ENCODE data around the gene B4GAT1.
A peak's percentile ranks its signal among the peaks of the same experiment; 100 is the strongest.

The B4GAT1 gene

DNA sequence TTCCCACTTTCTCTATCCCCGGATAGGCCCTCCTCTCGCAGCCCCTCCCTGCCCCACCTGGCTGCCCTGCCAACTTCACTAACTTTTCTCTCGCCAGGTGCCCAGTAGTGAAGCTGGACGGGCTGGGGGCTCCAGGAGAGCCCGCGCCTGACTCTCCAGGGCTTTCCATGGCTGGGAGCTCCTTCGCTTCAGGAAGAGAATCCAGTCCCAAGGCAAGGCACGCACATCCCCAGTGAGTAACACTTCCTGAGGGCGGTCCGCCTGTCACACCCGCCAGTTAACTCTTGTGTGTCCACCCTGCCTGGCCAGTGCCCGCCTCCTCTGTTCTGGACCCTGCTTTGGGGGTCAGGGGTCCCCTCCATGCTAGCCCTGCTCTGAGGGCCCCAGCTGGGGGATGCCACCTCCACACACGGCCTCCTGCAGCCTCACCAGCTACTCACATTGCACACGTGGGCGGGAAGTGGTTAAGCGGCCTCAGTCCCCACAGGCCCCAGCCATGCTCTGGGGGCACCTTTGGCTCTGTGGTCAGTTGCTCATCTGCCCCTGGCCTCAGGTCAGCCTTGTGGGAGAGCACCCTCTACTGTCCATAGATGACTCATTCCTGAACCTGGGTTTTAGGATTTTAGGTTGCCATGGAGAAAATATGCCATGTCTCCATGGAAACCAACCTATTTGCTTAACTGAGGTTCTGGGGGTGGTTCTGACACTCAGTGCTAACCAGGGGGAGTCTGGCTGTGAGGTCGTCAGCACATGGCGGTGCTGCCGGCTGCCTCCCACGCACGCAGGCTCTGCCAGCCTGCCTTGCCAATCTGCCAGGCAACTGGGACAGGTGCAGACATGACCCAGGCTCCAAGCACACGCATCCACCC lies 11.0 kb downstream of the B4GAT1 start, which contains the start of gene RIN1:
Gene RIN1, minus strand, starts transcription at position 201 of the 869 bp plus-strand sequence. Its CDS starts 32 bp downstream, at position 169.
- TF ChIP-seq POLR2A (IDR thresholded peaks at IDR 0.05; ENCODE audit: low read depth, low read length): peak; percentile 69
- DNase-seq (ENCODE audit: insufficient read length, low spot score) (peak; percentile 98), FAIRE-seq (peak; percentile 53)

DNA sequence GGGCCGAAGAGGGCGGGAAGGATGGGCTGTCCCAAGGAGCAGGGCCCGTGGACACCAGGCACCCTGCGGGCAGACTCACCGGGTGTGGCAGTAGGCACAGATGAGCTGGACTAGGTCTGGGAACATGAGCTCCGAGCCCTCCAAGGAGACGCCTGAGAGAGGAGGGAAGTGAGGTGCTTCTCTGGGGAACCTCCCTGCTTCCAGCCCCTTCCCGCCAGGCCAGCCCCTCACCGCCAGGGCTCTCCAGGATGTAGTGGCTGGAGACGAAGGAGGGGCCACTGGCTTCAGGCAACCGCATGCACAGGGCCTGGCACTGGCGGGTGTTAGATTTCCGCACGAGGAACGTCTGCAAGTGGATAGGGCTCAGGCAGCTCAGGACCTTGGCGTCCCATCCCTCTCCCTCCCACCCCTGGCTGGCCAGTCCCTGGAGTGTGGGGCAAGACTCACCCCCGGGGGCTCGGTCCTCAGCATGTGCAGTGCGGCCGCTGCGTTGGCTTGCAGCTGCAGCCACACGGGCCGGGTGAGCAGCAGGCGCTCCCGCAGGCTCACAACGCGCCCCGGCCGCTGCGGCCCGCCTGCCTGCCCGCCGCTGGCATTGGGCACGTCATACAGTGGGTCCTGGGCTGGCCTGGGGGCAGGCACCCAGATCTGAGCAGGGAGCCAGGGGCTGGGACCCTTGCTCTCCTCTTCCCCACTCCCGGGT lies 11.7 kb downstream of the B4GAT1 start:
- no peak for FAIRE-seq
- DNase-seq (ENCODE audit: insufficient read length, low spot score): peak; percentile 51
- TF ChIP-seq POLR2A (IDR thresholded peaks at IDR 0.05; ENCODE audit: low read depth, low read length): peak; percentile 25

DNA sequence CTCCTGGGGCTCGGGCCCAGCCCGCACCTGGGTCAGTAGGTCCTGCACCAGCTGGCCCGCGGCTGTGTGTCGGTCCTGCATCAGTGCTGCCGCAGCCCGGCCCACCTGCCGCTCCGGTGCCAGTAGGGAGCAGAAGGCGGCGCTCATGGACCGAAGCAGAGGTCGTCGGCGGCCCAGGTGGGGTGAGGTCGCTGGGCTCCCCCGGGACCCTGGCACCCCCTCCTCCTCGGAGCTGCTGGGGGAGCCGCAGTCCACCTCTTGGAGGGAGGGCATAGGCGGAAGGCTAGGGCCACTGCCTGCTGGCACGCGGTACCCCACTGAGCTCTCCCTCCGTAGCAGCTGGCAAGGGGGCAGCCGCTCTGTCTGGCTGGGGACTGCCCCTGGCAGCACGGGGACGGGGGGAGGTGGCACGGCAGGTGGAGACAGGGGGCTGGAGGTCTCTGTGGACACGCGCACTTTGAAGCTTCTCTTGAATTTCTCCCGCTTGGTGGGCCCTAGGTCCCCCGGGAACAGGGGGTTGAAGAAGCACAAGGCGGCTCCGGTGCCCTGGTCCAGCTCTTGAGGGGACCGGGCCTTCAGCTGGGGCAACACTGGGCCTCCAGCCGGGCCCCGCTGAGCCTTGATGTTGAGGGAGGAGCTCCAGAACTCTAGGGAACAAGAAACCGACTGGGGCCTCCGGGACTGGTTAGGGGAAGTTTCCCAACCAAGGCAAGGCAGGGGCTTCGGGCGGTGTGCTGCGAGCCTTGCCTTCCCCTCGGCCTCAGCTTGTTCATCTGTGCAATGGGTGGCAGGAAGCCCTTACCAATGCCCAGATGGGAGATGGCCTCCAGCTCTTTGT lies 12.6 kb downstream of the B4GAT1 start:
- DNase-seq (ENCODE audit: insufficient read length, low spot score): no peak
- FAIRE-seq: no peak
- no peak for TF ChIP-seq POLR2A (IDR thresholded peaks at IDR 0.05; ENCODE audit: low read depth, low read length)

DNA sequence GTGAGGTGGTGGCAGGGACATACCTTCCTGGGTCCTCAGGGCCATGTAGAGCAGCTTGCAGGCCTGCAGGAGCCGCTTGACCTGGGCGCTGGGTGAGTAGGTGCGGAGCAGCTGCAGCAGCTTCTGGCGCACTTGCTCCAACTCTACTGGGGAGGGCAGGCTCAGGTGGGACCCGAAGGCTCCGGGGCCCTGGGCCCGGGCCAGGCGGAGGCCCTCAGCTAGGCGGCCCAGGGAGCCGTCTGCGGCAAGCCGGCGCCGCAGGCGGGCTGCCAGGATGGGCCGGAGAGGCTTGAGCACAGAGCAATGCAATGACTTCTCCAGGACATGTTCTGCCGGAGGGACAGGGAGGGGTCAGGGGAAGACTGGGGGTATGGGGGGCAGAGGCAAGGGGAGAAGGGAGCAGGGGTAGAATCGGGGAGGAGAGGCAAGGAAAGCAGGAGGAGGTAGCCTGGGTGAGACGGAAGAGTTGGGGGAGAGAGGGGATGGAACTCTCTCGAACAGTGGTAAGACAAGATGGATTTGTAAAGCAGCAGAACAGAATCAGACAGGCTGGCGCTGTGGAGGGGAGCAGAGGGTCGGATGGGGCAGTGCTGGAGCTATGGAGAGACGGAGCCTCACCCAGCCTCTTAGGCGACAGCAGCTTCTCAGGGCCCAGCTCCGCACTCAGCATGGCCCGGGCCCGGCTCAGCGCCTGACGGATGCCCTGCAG lies 13.4 kb downstream of the B4GAT1 start:
- FAIRE-seq: no peak
- TF ChIP-seq POLR2A (IDR thresholded peaks at IDR 0.05; ENCODE audit: low read depth, low read length): no peak
- DNase-seq (ENCODE audit: insufficient read length, low spot score): no peak

DNA sequence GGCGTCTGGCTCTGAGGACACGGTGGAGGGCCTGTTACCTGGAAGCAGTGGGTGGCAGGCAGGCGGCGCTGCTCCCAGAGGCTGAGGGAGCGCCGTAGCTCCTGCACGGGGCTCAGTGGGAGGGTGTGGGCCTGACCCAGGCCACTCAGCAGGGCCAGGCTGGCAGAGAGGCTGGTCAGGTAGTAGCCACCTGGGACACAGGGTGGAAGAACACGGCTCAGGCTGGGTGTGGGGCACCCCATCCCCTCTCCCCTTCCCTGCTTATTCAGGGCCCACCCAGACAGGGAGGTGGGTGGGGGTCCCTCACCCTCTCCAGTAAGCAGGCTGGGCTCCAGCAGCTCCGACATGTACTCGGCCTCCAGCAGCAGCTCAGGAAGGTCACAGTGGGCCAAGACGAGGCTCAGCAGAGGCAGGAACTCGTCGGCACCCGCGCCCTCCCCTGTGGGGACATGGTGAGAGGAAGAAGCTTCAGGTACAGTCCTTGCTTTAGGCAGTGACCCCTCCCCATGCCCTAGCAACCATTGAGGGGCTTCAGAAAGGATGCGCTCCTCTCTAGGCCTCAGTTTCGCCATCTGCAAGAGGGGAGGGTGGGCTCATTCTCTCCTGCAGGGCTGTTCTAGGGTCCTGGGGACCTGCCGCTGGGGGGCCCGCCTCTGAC lies 14.1 kb downstream of the B4GAT1 start:
- TF ChIP-seq POLR2A (IDR thresholded peaks at IDR 0.05; ENCODE audit: low read depth, low read length): no peak
- FAIRE-seq (no peak), DNase-seq (ENCODE audit: insufficient read length, low spot score) (no peak)

DNA sequence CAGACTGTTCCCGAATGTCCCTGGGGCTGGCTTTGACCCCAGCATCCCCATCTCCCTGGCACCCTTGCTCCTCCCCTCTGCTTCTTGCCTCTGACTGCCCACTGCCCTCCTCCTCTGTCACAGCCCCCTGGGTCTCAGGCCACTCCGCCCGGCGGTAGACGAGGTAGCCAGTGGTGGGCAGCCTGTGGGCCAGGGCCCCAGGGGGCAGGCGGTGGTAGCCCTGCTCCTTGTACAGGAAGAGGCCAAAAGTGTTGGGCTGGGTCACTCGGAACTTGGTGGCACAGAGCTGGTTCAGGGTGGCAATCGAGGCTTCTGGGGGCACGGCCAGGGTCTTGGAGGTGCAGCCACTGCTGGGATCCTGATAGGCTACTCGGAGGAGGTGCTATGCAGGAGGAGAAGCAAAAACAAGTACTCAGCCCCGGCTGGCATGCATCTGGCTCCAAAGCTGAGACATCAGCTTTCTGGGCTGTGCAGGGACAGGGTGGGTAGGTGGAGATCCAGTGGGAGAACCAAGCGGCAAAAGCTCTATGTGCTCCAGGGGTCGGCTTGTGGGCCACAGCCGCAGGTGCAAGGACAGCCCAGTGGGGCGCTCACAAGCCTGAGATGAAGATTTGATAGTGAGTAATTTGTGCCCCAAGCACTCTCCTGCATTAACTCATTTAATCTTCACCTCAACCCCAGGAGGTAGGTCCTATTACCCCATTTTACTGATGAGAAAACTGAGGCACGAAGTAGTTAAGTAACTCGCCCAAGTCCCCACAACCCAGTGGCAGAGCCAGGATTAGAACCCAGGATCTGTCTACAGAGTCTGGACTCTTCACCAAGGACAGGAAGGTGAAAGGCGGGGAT lies 14.8 kb downstream of the B4GAT1 start:
- DNase-seq (ENCODE audit: insufficient read length, low spot score) (no peak), FAIRE-seq (no peak)
- TF ChIP-seq POLR2A (IDR thresholded peaks at IDR 0.05; ENCODE audit: low read depth, low read length): no peak

DNA sequence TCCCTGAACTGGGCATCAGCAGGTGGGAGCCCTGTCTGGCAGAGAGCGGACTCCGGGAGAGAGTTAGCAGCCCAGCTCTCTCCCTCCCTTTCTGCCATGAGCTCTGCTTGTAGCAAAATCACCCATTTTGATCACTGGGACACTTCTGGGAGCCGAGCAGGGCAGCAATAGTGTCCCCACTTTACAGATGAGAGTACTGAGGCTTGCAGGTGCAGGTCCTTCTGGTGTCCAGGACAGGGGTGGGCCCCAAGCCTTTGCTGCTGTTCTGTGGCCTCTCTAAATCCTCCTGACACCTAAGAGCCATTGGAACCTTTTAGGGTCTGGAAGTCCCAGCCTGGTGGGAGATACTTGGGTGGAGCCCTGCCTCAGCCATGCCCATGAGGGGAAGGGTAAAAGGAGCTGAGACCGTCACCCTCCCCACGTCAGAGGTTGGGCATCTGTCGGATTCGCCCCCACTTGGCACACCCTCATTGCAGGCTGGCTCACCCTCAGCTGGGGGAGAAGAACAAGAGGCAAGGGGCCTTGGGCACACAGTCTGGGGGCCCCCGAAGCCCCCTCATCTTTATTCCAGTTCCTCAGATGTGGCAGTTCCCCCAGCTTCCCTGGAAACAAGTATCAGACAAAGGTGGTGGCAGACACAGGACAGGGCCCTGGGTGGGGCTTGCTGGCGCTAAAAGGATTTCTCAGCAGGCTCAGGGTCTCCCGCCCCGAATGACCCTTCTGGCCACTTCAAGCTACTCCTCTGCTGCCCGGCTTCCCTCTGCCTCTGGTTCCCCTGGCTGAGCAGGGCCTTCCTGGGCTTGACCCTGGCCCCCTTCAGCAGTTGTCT lies 15.7 kb downstream of the B4GAT1 start:
- FAIRE-seq: no peak
- TF ChIP-seq POLR2A (IDR thresholded peaks at IDR 0.05; ENCODE audit: low read depth, low read length): no peak
- no peak for DNase-seq (ENCODE audit: insufficient read length, low spot score)

DNA sequence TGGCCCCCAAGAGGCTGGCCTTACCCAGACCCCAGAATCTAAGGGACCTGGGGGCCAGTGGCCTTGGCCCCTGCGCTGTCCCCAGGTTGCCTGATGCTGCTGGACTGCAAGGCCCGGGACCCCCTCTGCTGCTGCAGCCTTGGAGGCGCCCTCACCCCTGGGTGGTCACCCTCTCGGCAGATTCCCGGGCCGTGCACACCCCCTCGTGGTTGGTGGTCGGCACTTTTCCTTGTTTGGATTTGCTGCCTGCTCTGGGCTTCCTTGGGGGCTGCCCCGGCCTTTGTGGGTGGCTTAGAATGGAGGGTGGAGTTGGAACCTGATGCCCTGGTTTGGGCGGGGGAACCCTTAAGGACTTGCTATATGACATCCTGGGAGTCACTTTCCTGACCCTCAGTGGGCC lies 16.5 kb downstream of the B4GAT1 start:
- TF ChIP-seq POLR2A (IDR thresholded peaks at IDR 0.05; ENCODE audit: low read depth, low read length): no peak
- DNase-seq (ENCODE audit: insufficient read length, low spot score) (no peak), FAIRE-seq (no peak)

DNA sequence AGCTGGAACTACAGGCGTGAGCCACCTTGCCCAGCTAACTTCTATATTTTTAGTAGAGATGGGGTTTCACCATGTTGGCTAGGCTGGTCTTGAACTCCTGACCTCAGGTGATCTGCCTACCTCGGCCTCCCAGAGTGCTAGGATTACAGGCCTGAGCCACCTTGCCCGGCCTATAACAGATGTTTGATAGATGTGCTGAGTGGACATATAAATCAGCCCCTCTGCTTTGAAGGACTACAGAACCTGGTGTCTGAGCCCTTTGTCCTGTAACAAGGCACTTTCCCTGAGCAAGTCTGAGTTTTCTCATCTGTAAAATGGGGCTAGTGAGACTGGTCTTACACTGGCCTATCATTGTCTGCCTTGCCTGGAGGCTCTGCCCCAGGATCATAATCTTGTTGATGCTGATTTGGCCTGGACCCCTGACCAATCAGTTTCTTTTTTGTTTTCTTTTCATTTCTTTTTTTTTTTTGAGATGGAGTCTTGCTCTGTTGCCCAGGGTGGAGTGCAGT lies 18.2 kb downstream of the B4GAT1 start:
- TF ChIP-seq POLR2A (IDR thresholded peaks at IDR 0.05; ENCODE audit: low read depth, low read length): no peak
- FAIRE-seq: no peak

DNA sequence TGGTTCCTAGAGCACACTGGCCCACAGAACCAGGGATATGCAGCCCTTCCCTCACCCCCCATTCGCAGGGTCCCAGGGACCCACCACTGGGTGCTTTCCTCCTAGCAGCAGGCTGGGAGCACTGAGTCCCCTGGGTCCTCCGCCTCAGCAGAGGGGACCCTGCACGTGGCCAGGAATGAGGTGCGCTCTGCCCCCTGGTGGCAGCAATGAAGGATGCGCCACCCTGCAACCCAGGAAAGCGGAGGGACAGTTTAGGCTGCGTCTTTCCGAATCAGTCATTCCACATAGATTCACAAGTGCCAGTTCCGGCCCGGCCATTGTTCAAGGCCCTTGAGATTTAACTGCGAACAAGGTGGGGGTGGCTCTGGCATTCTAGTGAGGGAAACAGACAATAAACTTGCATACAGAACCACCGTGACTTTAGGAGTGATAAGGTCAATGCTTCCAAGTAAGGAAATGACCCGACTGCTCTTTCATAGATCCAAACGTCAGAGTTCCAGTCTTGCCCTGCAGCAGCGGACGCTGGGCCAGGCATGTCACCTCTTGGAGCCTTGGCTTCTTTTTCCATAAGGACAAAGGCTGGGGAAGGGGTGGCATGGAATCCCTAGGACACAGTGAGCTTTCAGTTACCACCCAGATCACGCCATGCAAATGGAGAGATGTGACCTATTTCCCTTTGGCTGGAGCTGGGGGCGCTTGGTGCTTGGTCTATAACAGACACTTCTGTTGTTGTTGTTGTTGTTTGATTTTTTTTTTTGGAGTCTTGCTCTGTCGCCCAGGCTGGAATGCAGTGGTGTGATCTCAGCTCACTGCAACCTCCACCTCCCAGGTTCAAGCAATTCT lies 18.9 kb downstream of the B4GAT1 start:
- DNase-seq (ENCODE audit: insufficient read length, low spot score) (peak; percentile 72), FAIRE-seq (no peak)
- no peak for TF ChIP-seq POLR2A (IDR thresholded peaks at IDR 0.05; ENCODE audit: low read depth, low read length)

More for the DNA sequence above, 18.2 kb downstream of the B4GAT1 start:
- DNase-seq (ENCODE audit: insufficient read length, low spot score): no peak

All from H54 (cell line).